SU-DHL-6 (cell line): ENCODE results near the gene METTL17.

Experiments used
- H2AFZ ChIP-seq: fragments of 200-600 bp; sonication (generic); 2 replicates; pipeline ENCODE4 v1.6.1; 2014; ENCODE audit warnings: low read depth, mild to moderate bottlenecking, moderate library complexity, mixed read lengths, antibody characterized with exemption, low read length; ENCODE audit not compliant: severe bottlenecking
- H3F3A ChIP-seq: fragments of 200-600 bp; shearing (Covaris generic); 2 replicates; pipeline ENCODE4 v1.6.0; 2016; ENCODE audit warnings: antibody characterized with exemption, mild to moderate bottlenecking; ENCODE audit not compliant: insufficient read depth
- H3K27ac ChIP-seq: fragments of 200-600 bp; sonication (generic); 2 replicates; pipeline ENCODE4 v1.5.1; 2016; ENCODE audit warnings: low read depth, mild to moderate bottlenecking, low read length, moderate library complexity, mixed read lengths
- H3K27me3 ChIP-seq: fragments of 200-600 bp; sonication (generic), shearing (Covaris generic); 2 replicates; pipeline ENCODE4 v1.6.0; 2014; ENCODE audit warnings: mild to moderate bottlenecking, low read length
- H3K36me3 ChIP-seq: fragments of 200-600 bp; sonication (generic); 2 replicates; pipeline ENCODE4 v1.6.1; 2014; ENCODE audit warnings: mild to moderate bottlenecking, low read length, mixed read lengths
- H3K4me2 ChIP-seq: fragments of 300-600, 200-600 bp; shearing (Covaris generic), sonication (generic); 2 replicates; pipeline ENCODE4 v1.6.0; 2014; ENCODE audit warnings: low read length, low read depth, mild to moderate bottlenecking; ENCODE audit not compliant: poor library complexity, severe bottlenecking
- H3K4me3 ChIP-seq: fragments of 200-600 bp; sonication (generic); 2 replicates; pipeline ENCODE4 v1.5.1; 2014; ENCODE audit warnings: antibody characterized with exemption, low read length, mild to moderate bottlenecking, mixed read lengths; ENCODE audit not compliant: insufficient read depth, poor library complexity, severe bottlenecking
- H3K79me2 ChIP-seq: fragments of 200-600 bp; sonication (generic); 2 replicates; pipeline ENCODE4 v1.6.1; 2014; ENCODE audit warnings: mild to moderate bottlenecking, low read length, moderate library complexity; ENCODE audit not compliant: insufficient read depth
- H3K9ac ChIP-seq: fragments of 200-600 bp; sonication (generic); 2 replicates; pipeline ENCODE4 v1.7.0; 2014; ENCODE audit warnings: mild to moderate bottlenecking, low read length
- H3K9me2 ChIP-seq: fragments of 200-600 bp; sonication (generic); replicated peaks from 2 replicates; pipeline ENCODE4 v1.6.1; 2014; ENCODE audit warnings: low read length; ENCODE audit not compliant: insufficient read depth
- H3K9me3 ChIP-seq: fragments of 200-600 bp; sonication (generic); 2 replicates; pipeline ENCODE4 v1.6.1; 2014; ENCODE audit warnings: low read length, mixed read lengths; ENCODE audit not compliant: insufficient read depth
- H4K20me1 ChIP-seq: fragments of 200-600 bp; sonication (generic); 2 replicates; pipeline ENCODE4 v1.6.1; 2014; ENCODE audit warnings: low read depth, mild to moderate bottlenecking, antibody characterized with exemption, low read length, moderate library complexity, mixed read lengths
- EZH2phosphoT487 ChIP-seq: fragments of 200-600 bp; sonication (generic), shearing (Covaris generic); conservative IDR thresholded peaks from 2 replicates; pipeline ENCODE4 v1.6.1; 2018; ENCODE audit warnings: mild to moderate bottlenecking, antibody characterized with exemption, low read length, moderate library complexity, mixed read lengths
- TF ChIP-seq, protein P1 (sequence below): fragments of 200-600 bp; sonication (generic); IDR thresholded peaks from one replicate; pipeline ENCODE4 v1.5.1; 2017; ENCODE audit warnings: antibody characterized with exemption, mild to moderate bottlenecking, low read length, moderate library complexity; ENCODE audit not compliant: insufficient read depth, poor library complexity, severe bottlenecking

Gene METTL17

DNA sequence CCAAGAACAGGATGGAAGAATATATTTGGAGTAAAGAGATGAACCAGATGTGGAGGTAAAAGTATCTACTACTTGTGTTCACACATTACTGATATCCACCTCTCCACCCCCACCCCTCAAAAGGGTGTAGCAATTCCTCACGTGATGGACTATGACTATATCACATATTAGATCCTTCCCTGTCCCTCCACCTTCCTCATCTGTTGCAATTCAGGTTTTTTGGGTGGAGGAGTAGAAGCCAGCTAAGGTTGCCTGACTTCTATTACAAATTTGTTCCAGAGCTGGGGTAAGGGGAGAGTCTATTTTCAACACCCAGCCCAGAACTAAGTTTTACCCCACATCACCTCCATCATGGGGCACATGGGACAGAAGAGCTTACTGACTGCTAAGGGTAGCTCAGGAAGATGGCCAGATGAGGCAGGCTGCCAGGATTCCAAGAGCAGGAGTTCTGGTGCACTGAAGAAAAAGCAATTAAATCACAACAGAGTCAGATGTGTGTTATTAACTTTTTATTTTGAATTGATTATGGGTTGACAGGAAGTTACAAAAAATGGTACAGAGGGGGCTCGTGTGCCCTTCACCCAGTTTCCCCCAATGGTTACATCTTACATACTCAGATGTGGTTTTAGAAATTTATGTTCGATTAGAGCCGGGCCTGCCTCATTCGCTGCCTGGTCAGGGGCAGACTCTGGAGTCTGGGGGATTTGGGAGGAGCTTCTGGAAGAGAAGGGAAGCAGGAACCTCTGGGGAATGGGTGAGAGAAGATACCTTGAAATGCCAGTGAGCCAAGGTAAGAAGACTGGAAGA lies 42.7 kb downstream of the METTL17 start:
- TF ChIP-seq, protein P1, sequence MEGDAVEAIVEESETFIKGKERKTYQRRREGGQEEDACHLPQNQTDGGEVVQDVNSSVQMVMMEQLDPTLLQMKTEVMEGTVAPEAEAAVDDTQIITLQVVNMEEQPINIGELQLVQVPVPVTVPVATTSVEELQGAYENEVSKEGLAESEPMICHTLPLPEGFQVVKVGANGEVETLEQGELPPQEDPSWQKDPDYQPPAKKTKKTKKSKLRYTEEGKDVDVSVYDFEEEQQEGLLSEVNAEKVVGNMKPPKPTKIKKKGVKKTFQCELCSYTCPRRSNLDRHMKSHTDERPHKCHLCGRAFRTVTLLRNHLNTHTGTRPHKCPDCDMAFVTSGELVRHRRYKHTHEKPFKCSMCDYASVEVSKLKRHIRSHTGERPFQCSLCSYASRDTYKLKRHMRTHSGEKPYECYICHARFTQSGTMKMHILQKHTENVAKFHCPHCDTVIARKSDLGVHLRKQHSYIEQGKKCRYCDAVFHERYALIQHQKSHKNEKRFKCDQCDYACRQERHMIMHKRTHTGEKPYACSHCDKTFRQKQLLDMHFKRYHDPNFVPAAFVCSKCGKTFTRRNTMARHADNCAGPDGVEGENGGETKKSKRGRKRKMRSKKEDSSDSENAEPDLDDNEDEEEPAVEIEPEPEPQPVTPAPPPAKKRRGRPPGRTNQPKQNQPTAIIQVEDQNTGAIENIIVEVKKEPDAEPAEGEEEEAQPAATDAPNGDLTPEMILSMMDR = no peak
- no peak for TF ChIP-seq EZH2phosphoT487

DNA sequence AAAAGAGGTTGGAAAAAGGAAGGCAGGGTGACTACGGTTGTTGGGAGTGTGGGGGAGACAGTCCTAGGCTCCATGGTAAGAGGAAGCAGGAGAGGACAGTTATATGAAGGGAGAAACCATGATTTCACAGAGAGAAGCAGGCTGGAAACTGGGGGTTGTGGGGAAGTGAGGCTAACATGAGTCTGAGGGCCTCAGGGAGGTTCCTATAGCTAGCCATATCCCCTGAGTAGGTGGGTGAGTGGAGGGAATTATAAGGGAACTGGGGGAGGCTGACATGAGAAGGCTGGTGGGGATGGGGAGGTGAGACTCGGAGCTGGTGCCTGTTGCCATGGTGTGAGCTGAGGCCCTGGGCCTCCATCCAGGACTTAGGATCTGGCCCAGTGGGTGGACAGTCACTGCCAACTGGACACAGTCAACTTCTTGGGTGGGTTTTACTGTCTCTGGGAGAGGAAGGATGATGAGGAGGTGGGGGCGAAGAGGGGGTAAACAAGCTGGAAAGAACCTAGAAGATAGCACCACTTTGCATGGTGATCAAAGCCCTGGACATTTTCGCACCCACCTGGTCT lies 43.4 kb downstream of the METTL17 start:
- Histone ChIP-seq H2AFZ (no peak overlapping the region), H3K9ac (no peak overlapping the region), H3K9me3 (no peaks in the 10 kb centered on the region), H3K9me2 (no peaks in the 10 kb centered on the region), H3K79me2 (no peaks in the 10 kb centered on the region), H3F3A (no peaks in the 10 kb centered on the region), H3K27ac (no peak overlapping the region), H3K4me2 (no peak overlapping the region), H3K27me3 (no peaks in the 10 kb centered on the region), H4K20me1 (no peaks in the 10 kb centered on the region), H3K4me3 (no peak overlapping the region), H3K36me3 (no peaks in the 10 kb centered on the region)
- TF ChIP-seq, protein P1 = no peak
- TF ChIP-seq EZH2phosphoT487 = no peak

More for the DNA sequence above, 42.7 kb downstream of the METTL17 start:
- no peaks in the 10 kb centered on the region for H3K79me2 ChIP-seq
- no peaks in the 10 kb centered on the region for H3F3A ChIP-seq
- no peaks in the 10 kb centered on the region for H3K27me3 ChIP-seq
- H3K4me3 ChIP-seq = no peak overlapping the region
- no peak overlapping the region for H2AFZ ChIP-seq
- no peaks in the 10 kb centered on the region for H3K9me2 ChIP-seq
- no peak overlapping the region for H3K27ac ChIP-seq
- no peaks in the 10 kb centered on the region for H3K36me3 ChIP-seq
- H3K9me3 ChIP-seq = no peaks in the 10 kb centered on the region
- H3K9ac ChIP-seq = no peak overlapping the region
- H4K20me1 ChIP-seq = no peaks in the 10 kb centered on the region
- H3K4me2 ChIP-seq = no peak overlapping the region

DNA sequence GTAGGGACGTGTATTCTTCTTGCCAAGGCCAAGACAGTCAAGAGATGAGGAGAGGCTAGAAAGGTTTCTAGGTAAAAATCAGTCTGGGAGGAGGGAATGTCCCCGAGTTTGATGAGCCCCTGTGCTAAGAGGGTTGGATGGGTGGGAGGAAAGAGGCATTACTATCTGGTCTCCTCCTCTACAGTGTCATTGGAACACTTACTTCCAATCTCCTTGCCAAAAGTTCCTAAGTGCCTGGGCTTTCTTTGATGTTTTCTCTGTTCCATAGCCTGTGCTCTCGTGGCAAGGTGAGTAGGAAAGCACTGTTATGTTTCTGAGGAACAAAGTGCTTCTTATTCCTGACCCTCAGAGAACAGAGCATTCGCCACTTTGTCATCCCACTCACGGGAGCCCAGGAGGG lies 44.9 kb downstream of the METTL17 start, which contains the start of gene RNASE13:
RNASE13 (minus strand) TSS at position 101 of the 400 bp plus-strand sequence. CDS start 519 bp downstream, outside the sequence.
- no peaks in the 10 kb centered on the region for H3K27me3 ChIP-seq
- H3K4me3 ChIP-seq = no peak within 1 kb of the TSS
- no peaks in the 10 kb centered on the region for H4K20me1 ChIP-seq
- H3K36me3 ChIP-seq = no peaks in the 10 kb centered on the region
- no peaks in the 10 kb centered on the region for H3K79me2 ChIP-seq
- no peak within 1 kb of the TSS for H3K27ac ChIP-seq
- no peaks in the 10 kb centered on the region for H3K9me3 ChIP-seq
- H3K4me2 ChIP-seq = no peak within 1 kb of the TSS
- no peak within 1 kb of the TSS for H3K9ac ChIP-seq
- H3K9me2 ChIP-seq = no peaks in the 10 kb centered on the region
- H3F3A ChIP-seq = no peaks in the 10 kb centered on the region
- TF ChIP-seq EZH2phosphoT487 = no peak
- TF ChIP-seq, protein P1 = no peak
- H2AFZ ChIP-seq = no peak within 1 kb of the TSS
